AG04450 (cell line): ENCODE measurements around the gene BSPRY. TPM values are rescaled to one million over a fixed set of nuclear protein-coding genes. Genes with fewer than 3 reads are reported as not detected.
A peak's percentile ranks its signal among the peaks of the same experiment; 100 is the strongest.
"Not testable (repeated sequence)": the region's sequence is repeated elsewhere in the genome, so short reads cannot be mapped to it uniquely, and the experiment has no call there.

ENCODE experiments used
- CTCF ChIA-PET: fragments of 300-600, 350-600 bp; formaldehyde crosslinking; extraction: SDS; loops from one replicate; lab custom pipeline; 2022; ENCODE audit warnings: antibody characterized with exemption, inconsistent platforms; lab: Charles Lee
- POLR2A ChIA-PET: fragments of 350-600 bp; formaldehyde crosslinking; extraction: SDS; loops from one replicate; lab custom pipeline; 2021; ENCODE audit warnings: antibody characterized with exemption, inconsistent platforms; lab: Yijun Ruan, JAX
- DNase-seq: peaks from one replicate; pipeline ENCODE4 v3.0.0-alpha.2; 2011; ENCODE audit warnings: low read depth, low spot score
- H3K27ac ChIP-seq: one replicate; pipeline ENCODE4 v1.5.1; 2012; ENCODE audit warnings: low read depth, low read length, control low read depth
- H3K27me3 ChIP-seq: one replicate; pipeline ENCODE4 v1.6.0; 2012; ENCODE audit warnings: low read length; ENCODE audit not compliant: control insufficient read depth, insufficient read depth
- H3K4me3 ChIP-seq: 2 replicates; pipeline ENCODE4 v1.5.1; 2011; ENCODE audit warnings: mild to moderate bottlenecking, low read depth, low read length, control low read depth
- H3K9me3 ChIP-seq: 2 replicates; pipeline ENCODE4 v1.5.1; 2012; ENCODE audit warnings: low read length; ENCODE audit not compliant: control insufficient read depth, insufficient read depth
- CTCF ChIP-seq: IDR thresholded peaks from 2 replicates; pipeline ENCODE4 v1.5.1; 2011; ENCODE audit warnings: low read depth, low read length, control low read depth, inconsistent platforms
- polyA plus RNA-seq: library from polyadenylated mRNA; depleted of rRNA; stranded (reverse); fragments of >200 nt; gene quantifications from 2 replicates; pipeline ENCODE4 v1.2.3, GENCODE V29; 2011

The BSPRY gene
- polyA plus RNA-seq, 1 experiment = not detected

DNA sequence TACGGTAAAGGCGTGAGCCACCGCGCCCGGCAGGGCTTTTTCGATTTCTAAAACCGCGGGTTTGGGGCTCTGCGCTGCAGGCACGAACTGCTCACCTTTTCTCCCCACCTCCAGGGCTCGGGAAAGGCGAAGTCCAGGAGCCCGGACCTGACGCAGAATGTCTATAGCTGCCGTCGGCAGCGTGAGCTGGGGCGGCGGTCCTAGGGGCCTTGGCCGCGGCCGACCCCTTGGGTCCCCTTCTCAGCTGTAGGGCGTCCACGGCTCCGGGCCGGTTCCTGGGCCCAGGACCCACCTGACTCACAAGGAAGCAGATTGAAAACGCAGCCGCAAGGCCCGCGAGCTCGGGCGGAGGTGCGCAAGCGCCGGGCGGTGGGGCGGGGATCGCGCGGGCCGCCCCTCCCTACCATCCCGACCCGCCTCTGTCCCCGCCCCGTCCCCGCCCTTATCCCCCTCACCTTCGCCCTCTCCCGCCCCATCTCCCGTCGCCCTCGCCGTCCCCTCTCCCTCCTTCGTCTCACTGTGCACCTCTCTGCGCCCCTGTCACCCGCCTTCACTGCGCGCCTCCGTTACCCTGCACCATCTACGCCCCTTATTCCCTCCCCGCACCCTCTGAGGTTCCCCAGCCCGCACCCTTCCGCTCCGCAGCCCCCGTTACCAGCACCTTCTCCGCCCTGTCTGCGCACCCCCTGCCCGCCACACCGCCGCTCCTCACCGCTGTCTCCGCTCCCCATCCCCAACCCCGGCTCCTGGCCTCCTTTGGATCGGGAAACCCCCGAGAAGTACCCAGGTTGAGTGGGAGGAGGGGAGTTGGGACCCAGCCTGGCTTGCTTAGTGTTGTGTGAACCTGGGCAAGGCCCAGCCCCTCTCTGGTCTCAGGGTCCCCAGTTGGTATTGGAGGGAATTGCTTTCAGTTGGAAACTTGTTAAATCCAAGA, 27.6 kb downstream of the BSPRY start, which contains the start of gene HDHD3:
HDHD3 (minus strand) TSS at position 353 of the 934 bp plus-strand sequence. CDS start 2,632 bp downstream, outside the sequence.
- no peak for TF ChIP-seq CTCF
- CTCF ChIA-PET = interaction anchor here (0.7 kb wide), 2 partner anchors 23 to 280 kb away, joined by 4 to 6 read pairs; no protein-coding TSS in a partner anchor

GRCh38 chr9:113379094-113379828, 29.9 kb downstream of the BSPRY start:
- H3K27ac ChIP-seq, POLR2A ChIA-PET, DNase-seq, H3K27me3 ChIP-seq, H3K4me3 ChIP-seq, CTCF ChIA-PET, H3K9me3 ChIP-seq: not testable (repeated sequence)

More for the DNA sequence above, 27.6 kb downstream of the BSPRY start, which contains the start of gene HDHD3:
- Histone ChIP-seq H3K27me3 (no peaks in the 10 kb centered on the region), H3K9me3 (no peaks in the 10 kb centered on the region; the same call in 1 of the 2 replicates), H3K4me3 (peak within 1 kb of the TSS; percentile 88), H3K27ac (no peak within 1 kb of the TSS)
- DNase-seq = no peak
- POLR2A ChIA-PET = interaction anchor here (1.0 to 1.5 kb wide), 5 partner anchors 24 to 202 kb away, joined by 3 to 7 read pairs (median 3); partner anchors contain the start of genes ALAD, C9orf43, CDC26 and POLE3

DNA sequence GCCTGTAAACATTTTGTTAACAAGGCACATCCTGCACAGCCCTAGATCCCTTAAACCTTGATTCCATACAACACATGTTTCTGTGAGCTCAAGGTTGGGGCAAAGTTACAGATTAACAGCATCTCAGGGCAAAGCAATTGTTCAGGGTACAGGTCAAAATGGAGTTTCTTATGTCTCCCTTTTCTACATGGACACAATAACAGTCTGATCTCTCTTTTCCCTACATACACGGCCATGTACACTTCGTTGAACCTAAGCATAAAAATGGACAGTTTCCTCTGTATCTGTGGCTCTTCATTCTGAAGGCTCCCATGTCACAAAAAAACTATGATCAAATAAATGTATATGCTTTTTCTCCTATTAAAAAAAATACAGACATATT, 30.5 kb downstream of the BSPRY start:
- H3K4me3 ChIP-seq, POLR2A ChIA-PET, H3K27ac ChIP-seq, DNase-seq, H3K27me3 ChIP-seq, H3K9me3 ChIP-seq, CTCF ChIA-PET: not testable (repeated sequence)

DNA sequence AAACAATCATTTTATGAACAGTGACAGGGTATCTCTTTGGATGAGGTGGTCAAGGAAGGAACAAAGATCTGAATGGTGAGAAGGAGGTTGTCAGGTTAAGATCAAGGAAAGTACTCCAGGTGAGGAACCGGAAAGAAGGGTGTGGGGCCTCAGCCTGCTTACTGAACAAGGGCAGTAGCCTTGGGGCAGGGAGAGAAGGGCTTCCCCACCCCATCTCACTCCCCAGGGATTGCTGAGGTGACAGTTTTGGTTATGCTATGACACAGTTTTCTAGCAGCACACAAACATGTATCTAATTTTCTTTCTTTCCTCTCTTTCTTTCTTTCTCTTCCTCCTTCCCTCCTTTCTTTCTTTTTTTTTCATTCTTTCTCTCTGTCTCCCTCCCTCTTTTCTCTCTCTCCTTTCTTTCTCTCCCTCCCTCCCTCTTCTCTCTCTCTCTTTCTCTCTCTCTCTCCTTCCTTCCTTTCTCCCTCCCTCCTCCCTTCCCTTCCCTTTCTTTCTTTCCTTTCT, 31.6 kb downstream of the BSPRY start:
- no peak overlapping the region for H3K27ac ChIP-seq
- no peak overlapping the region for H3K4me3 ChIP-seq
- DNase-seq = no peak
- no peaks in the 10 kb centered on the region; the same call in 1 of the 2 replicates for H3K9me3 ChIP-seq
- TF ChIP-seq CTCF = no peak
- ChIA-PET POLR2A (no interaction called here), CTCF (no interaction called here)
- no peaks in the 10 kb centered on the region for H3K27me3 ChIP-seq

DNA sequence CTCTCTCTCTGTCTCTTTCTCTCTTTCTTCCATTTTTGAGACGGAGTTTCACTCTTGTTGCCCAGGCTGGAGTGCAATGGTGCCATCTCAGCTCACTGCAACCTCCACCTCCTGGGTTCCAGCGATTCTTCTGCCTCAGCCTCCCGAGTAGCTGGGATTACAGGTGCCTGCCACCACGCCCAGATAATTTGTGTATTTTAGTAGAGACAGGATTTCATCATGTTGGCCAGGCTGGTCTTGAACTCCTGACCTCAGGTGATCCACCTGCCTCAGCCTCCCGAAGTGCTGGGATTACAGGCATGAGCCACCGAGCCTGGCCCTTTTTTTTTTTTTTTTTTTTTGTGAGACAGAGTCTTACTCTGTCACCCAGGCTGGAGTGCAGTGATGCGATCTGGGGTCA, 32.1 kb downstream of the BSPRY start:
- CTCF ChIA-PET, DNase-seq, POLR2A ChIA-PET: not testable (repeated sequence)

DNA sequence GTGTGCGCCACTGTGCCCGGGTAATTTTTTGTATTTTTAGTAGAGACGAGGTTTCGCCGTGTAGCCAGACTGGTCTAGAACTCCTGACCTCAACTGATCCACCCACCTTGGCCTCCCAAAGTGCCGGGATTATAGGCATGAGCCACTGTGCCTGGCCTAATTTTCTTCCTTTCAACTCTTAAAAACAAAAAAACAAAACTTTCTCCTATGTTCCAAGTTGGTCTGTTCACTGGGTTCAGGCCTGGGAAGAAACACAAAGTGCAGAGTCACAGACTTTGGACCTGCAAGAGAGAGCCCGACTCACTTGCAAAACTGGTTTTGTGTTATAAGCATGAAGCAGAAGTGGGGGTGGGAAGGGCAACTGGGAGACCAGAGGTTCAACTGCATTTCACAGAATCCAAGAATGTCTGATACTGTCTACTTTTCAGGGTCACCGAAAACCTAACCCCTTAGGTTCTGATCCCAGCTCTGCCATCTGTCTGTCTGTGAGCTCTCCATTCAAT, 32.6 kb downstream of the BSPRY start:
- H3K27ac ChIP-seq = no peak overlapping the region

More for the DNA sequence above, 32.1 kb downstream of the BSPRY start:
- H3K27ac ChIP-seq, H3K4me3 ChIP-seq, H3K9me3 ChIP-seq, H3K27me3 ChIP-seq: not testable (repeated sequence)

More for the DNA sequence above, 32.6 kb downstream of the BSPRY start:
- H3K27me3 ChIP-seq = no peaks in the 10 kb centered on the region
- no peak for DNase-seq
- no peak overlapping the region for H3K4me3 ChIP-seq
- ChIA-PET CTCF (interaction anchor here (1.1 kb wide), 1 partner anchor 19 kb away, joined by 3 read pairs; the partner anchor contains the start of gene ALAD), POLR2A (no interaction called here)
- no peaks in the 10 kb centered on the region for H3K9me3 ChIP-seq
- no peak for TF ChIP-seq CTCF
